NCI-H1048 (cell line): Measurements from ENCODE around the gene SPATA1.
"Not testable (repeated sequence)": the region's sequence is repeated elsewhere in the genome, so short reads cannot be mapped to it uniquely, and the experiment has no call there.

Experiments
- DNase-seq: peaks from one replicate; lab custom pipeline; 2025; lab: John Stamatoyannopoulos, UW

SPATA1 gene

DNA sequence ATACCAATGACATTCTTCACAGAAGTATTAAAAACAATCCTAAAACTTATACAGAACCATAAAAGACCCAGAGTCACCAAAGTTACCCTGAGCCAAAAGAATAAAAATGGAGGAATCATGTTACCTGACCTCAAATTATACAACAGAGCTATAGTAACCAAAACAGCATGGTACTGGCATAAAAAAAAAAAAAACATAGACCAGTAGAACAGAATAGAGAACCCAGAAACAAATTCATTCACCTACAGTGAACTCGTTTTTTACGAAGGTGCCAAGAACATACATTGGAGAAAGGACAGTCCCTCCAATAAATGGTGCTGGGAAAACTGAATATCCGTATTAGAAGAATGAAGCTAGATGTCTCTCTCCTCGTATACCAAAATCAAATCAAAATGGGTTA lies 2.8 kb downstream of the SPATA1 start:
- no peak for DNase-seq

DNA sequence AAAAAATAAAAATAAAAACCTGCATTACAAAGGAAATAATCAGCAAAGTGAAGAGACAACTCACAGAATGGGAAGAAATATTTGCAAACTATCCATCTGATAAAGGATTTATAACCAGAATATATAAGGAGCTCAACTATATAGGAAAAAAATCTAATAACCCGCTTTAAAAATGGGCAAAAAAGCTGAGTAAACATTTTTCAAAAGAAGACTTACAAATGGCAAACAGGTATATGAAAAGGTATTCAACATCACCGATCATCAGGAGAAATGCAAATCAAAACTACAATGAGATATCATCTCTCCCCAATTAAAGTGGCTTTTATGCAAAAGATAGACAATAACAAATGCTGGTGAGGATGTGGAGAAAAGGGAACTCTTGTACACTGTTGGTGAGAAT lies 4.0 kb downstream of the SPATA1 start:
- no peak for DNase-seq

DNA sequence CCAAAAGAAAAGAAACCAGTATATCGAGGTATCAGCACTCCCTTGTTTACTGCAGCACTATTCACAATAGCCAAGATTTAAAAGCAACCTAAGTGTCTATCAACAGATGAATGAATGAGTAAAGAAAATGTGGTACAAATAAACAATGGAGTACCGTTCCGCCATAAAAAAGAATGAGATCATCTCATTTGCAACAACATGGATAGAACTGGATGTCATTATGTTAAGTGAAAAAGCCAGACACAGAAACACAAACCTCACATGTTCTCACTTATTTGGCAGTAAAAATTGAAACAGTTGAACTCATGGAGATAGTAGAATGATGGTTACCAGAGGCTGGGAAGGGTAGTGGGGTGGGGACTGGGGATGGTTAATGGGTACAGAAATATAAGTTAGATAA lies 4.5 kb downstream of the SPATA1 start:
- DNase-seq, result no peak

DNA sequence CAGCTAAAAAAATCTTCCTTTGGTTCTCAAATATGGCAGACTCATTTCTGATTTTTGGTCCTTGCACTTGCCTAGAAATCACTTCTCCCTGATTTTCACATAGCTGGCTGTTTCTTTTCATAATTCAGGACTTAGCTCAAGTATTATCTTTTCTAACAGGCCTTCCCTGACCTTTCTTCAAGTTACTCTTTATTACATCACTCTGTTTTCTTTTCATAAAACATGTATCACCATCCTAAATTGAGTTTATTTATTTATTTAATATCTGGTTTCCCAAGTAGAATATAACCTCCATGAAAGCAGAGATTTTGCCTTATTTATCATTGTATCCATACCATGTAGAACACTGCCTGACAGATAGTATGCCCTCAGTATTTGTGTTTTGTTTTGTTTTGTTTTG lies 18.4 kb downstream of the SPATA1 start:
- no peak for DNase-seq

DNA sequence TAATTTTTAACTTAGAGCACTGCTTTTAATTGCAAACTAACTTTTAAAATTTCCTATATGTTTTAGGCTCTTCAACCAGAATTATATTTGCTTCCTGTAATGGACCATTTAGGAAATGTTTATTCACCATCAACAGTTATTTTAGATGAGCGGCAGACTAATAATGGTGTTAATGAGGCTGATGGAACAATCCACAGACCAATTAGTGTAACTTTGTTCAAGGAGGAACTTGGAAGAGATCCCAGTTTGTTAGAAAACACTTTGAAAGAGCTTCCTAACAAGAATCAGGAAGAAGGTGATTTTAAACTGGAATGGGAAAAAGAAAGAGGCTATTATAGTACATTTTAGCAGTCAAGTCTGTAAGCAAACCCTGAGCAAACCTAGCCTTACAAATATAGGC lies 19.6 kb downstream of the SPATA1 start:
- no peak for DNase-seq

DNA sequence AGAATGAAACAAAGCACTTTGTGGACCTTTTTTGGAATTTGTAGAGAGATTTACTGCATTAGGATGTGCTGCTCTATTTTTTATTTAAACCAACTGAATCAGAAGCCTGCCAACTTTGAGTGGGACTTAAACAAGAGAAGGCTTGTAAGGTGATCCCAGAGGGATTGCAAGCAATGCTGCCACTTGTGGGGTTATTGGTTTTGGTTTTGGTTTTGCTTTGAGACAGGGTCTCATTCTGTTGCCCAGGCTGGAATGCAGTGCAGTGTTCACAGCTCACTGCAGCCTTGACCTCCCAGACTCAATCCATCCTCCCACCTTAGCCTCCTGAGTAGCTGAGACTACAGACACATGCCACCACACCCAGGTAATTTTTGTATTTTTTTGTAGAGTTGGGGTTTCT lies 32.4 kb downstream of the SPATA1 start:
- no peak for DNase-seq

DNA sequence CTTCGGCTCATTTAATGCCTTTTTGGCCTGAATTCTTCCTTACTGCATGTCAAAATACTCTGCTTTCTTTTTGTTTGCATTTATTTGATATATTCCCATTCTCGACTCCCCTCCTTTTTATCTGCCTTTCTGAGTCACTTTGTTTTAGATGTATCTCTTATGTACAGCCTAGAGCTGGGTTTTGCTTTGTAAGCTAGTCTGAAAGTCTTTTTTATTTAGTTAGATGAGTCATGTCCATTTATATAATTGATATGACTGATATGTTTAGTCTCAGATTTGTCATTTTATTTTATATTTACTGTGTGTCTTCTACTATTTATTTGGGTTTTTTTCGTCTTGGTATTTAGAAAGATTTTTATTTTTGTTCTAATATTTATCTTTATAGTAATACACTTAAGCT lies 33.8 kb downstream of the SPATA1 start:
- DNase-seq, result no peak

DNA sequence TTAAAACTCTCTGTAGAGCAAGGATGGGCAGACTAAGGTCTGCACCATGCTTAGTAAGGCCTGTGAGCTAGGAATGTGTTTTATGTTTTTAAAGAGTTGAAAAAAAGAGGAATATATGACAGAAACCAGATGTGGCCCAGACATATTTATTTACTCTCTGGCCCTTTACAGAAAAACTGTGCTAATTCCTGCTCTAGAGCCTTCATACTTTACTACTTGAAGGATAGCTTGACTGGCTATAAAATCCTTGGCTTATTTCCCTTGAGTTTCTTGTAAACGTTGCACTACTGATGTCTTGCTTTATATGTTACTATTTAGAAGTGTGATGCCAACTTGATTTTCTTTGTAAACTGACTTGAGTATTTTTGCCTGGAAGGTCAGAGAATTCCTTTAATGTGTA lies 34.6 kb downstream of the SPATA1 start:
- no peak for DNase-seq

DNA sequence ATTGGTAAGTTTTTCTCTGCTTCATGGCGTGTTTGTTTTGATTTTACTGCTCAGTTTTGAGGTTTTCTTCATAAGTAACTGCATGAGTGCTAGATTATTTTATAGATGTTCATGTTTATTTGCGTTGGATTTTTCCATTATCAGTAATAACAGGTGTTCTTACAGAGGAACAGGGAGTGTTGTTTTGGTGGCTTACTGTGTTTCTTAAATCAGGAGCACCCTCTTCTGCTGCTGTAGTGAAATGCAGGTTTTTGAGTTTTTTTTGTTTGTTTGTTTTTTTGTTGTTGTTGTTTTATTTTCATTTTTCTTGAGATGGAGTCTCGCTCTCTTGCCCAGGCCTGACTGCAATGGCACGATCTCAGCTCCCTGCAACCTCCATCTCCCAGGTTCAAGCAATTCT lies 35.5 kb downstream of the SPATA1 start:
- DNase-seq, result no peak

DNA sequence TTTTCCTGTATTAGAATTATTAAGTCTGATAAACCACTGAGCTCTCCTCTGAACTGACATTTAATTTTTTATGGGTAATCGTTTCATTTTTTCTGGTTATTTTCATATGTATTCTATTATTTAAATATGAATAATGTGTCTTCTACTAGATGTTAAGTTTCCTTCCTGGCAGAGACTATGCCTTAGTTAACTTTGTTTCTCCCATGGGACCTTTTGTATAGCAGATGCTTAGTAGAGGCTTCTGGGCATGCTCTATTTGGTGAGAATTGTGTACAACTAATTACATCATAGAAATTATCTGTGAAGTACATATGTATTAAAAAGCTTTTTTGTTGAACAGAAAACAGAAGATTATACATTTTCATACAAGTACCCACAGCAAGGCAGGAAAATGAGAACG lies 44.6 kb downstream of the SPATA1 start:
- DNase-seq, result no peak

DNA sequence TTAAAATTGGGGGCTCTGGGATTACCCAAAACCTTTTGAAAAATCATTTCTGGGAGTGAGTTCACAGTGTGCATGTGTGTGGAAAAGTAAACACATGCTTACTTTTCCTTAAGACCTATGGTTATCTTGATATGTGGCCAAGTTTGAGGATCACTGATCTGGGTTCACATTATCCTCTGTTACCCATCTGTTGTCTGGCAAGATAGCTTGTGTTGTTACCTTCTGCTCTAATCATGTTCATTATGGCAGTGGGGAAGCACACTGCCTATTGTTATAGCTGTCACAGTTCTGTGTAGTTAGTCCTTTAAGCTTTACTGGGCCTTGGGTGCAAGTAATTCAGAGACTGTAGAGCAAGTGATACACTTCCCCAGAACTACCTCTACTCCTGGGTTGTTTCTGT lies 63.0 kb downstream of the SPATA1 start:
- no peak for DNase-seq

DNA sequence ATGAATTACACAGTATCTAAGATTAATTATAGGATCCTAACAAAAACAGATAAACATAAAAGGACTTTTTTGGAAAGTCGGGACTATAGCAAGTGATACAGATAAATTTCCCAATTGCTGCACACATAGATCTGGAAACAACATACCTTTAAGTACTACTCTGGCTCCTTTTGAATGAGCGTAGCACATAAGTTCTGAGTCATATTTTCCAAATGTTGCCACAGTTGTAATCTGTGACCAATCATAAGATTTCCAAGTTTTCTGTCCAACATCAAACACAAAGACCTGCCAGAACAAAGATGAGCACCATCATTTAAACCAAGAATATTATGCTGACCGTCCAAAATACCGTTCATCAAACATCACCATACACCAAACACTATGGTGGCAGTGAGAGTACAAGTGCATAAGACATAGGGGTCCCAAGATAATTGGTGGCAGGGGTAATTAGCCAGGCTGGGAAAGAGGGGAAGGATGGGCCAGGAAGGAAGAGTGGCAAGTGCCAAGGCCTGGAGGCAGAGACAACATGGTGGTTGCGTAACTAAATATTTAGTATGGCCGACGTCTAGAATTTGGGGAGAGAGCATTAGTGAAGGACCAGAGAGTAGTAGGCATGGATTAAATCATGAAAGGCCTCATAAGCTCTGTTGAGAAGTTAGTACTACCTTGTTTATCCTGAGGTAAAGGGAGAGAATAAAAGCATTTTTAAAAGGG lies 64.4 kb downstream of the SPATA1 start:
- DNase-seq, result no peak

DNA sequence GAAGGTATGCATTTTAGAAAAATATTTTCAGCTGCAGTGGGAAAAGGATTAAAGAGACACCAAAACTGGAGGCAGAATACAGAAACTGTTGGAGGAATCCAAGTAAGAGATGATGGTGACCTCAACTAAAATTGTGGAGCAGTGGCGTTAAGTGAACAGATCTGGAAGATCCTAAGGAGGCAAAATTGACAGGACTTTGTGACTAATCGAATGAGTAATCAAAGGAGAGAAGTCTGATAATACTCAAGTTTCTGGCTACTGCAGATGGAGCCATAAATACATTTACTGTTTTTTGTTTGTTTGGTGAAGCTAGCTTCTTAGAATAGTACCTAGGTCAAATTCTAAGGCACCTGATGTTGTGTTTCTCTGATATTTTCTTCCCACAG lies 65.0 kb downstream of the SPATA1 start:
- DNase-seq, result no peak

DNA sequence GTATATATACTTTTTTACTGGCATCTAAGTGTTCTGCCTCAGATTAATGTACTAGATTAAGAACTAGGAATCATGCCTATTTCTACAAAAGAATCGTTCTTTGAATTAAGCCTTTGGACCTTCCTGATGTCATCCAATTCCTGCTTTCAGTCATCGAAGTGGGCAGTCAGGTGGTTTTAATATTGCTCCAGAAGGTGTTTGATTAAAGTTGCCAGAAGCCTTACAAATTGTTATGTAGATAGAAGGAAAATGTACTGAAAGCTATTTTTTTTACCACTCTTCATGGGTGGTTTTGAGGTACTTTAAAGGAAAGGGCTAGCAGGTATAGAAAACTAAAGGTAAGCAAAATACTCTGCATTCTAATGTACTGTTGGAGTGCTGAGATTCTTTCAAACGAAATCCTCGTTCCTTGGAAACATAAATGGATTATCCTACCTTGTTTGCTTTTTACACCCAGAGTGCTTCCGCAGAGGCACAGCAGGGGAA lies 67.3 kb downstream of the SPATA1 start:
- DNase-seq, result no peak

DNA sequence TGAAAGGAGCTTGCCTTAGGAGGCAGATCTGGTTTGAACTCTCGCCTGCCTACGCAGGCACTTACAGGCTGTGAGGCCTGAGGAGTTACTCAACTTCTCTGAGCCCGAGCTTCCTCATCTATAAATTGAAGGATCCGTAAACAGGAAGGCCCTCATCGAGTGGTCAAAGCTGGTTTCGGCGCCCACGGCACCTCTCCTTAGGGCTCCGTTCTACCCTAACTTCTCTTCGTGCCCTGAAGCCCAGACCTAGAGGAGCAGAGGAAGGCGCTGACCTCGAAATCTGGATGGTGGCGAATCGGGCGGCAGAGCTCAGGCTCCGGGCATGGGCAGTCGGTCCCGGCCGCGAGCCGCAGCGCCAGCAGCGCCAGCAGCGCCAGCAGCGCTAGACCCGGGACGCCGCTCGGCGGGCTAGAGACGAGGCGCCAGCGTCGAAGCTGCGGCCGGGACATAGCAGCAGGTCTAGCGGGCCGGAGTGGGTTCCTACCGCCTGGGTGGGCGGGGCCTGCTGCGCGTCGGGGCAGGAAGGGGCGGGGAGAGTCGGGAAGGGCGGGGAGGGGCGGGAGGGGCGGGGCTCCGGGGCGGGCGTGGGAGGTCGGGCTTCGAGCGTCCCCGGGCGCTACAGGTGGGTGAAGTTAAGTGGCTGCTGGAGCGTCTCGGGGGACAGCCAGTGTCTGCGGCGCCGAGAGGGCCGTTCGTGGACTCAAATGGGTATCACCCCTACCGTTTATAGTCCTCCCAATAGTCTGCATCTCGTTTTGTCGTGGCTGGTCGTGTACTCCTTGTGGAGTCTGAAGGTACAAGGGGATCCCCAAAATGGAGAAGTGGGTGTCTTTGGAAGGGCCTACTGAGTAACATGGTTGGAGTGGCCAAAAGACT lies 68.0 kb downstream of the SPATA1 start, which contains the start of gene CTBS:
CTBS (minus strand) TSS at position 474 of the 876 bp plus-strand sequence; CDS start at position 449, 25 bp downstream.
- peak; percentile 76 for DNase-seq

DNA sequence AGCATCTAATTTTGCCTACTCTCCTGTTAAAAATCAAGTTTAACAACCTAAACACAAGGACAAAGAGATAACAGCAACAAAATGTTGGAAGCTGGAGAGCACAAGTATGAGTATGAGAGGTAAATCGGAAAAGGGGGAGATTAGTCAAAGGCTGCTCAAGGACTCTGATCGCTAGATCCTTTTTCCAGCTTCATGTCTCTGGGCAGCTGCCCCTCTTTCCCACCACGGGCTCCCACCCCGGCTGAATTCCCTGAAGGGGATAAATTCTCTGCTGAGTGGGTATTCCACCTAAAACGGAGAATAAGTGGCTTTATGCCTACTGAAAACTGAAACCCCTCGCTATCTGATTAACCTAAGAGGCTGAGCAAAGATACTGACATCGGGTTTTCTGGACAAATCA lies 68.8 kb downstream of the SPATA1 start:
- no peak for DNase-seq

DNA sequence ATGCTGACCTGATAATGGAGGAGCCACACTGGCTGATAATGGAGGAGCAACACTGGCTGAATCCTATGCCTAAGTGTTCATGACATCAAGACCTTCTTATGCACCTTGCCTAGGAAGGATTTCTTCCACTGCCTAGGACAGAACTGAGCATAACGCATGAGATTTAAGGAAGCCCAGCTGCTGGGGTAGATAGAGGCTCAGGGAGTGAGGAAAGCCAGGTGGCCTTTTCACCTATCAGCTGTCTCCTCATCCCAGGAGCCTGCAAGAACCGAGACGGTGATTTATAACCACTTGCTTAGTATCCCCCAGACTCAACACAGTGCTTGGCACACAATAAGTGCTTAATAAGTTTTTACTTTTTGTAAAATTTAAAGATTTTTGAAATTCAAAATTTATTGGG lies 75.5 kb downstream of the SPATA1 start:
- no peak for DNase-seq

DNA sequence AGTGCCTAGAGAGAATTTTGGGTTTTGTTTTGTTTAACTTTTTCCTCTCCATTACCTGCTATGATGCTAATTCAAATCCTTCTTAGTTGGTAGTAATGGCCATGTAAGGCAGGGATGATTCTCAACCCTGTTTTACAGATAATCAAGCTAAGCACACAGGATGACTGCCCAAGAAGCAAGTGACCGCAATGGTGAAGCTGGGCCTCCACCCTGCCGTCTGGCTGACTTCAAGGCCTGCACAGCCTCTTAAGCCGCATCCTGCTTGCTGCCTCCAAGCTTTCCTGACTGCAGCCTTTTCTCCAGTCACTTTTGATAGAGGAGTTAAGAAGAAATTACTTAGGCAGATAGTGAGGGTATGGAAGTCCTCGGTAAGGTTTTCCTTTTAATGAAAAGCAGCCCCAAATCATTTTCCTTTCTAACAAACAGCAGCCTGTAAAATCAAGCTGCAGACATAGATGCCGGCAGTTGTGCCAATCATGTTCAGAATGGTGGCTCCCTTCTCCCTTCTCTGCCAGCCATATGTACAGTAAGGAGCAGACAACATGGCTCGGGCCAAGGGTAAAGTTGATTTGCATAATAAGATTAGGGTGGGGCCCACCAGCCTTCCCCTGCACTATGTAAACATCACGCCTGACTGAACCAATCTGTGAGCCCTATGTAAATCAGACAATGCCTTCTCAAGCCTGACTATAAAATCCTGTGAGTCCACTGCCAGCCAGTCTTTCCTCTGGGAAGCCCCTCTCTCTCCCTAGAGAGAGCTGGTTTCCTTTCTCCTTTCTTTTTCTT lies 76.8 kb downstream of the SPATA1 start:
- peak; percentile 91 for DNase-seq

DNA sequence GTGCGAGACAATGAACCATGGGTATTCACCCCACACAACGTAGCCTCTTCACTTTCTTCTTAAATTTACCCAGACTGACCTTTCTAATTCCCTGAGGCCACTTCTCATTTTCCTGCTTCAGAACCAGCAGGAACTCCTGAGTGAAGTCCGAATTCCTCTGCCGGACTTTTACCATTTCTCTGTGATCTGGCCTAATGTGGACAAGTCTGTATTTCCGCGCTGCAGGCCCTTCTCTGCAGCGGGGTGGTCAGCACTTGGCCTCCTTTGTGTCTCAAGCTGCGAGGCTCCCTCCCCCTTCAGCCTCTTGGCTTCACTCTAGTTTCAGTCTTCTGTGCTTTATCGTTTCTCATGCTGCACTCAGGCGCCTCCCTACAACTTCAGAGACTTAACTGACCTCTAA lies 77.5 kb downstream of the SPATA1 start:
- no peak for DNase-seq

DNA sequence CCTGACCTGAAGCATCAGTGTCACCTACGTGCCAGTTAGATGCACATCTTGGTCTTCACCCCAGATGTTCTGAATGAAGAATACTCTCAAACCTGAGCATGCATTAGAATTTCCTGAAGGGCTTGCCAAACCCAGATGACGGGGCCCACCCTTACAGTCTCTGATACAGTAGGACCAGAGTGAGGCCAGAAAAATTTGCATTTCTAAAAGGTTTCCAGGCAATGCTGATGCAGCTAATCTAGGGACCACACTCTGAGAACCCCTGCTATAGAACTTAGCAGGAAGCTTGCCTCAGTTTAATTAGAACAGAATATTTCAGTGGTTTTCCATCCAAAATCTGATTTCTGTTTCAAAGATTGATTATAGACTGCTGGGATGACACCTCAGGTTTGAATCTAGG lies 77.9 kb downstream of the SPATA1 start:
- DNase-seq, result no peak

DNA sequence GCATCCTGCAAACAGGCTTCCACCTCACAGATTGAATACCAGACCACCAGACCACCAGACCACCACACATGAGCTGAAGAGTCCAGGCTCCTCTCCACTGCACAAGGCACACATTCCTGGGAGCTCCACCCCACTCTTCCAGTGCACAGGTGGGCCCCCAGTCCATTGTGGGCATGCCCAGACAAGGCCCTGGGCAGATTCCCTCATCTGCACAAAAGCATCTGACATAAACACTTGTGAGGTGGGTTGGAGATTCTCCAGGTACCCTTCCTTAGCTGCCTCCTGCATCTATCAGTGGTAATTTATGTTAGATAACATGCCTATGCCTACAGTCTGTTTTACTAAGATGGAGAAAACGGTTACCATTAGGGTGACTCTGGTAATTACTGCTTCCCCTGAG lies 79.6 kb downstream of the SPATA1 start:
- no peak for DNase-seq

DNA sequence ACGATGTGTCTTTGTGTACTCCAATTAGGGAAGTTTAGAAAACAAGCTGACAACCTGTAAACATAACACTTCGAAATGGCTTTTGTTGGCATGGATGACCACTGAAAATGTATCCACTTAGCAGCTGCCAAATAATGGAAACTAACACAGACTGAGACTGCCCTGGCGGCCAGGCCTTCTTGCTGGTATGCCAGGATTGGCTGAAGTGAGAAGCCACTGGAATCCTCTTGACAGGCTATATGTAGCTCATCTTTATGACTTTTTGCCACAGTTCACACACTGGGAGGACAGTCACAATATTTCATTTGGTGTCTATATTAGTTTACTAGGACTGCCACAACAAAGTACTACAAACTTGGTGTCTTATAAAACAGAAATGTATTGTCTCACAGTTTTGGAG lies 80.9 kb downstream of the SPATA1 start:
- no peak for DNase-seq

DNA sequence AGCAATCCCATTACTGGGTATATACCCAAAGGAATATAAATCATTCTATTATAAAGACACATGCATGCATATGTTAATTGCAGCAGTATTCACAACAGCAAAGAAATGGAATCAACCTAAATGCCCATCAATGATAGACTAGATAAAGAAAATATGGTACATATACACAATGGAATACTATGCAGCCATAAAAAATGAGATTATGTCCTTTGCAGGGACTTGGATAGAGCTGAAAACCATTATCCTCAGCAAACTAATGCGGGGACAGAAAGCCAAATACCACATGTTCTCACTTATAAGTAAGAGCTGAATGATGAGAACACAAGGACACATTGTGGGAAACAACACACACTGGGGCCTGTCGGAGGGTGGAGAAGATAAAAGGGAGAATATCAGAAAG lies 88.8 kb downstream of the SPATA1 start:
- not testable (repeated sequence) for DNase-seq
